ENCODE data around the gene RBM43. TPM values are rescaled to one million over a fixed set of nuclear protein-coding genes. Genes with fewer than 3 reads are reported as not detected.

RBM43 gene
- total RNA-seq, 1 donor from 2014 or later = 5.5 TPM

- TF ChIP-seq CTCF (IDR thresholded peaks at IDR 0.05; ENCODE audit: insufficient read depth, low read depth, low read length) (no peak), EZH2 (IDR thresholded peaks at IDR 0.05; ENCODE audit: insufficient read depth, low read length) (no peak)
- Histone ChIP-seq H2AFZ (ENCODE audit: low read depth, low read length) (no peak overlapping the region), H3K9ac (ENCODE audit: low read length) (no peak overlapping the region), H3K4me2 (ENCODE audit: low read length) (no peak overlapping the region), H3K4me1 (ENCODE audit: insufficient read depth, low read length) (no peaks in the 10 kb centered on the region), H3K9me3 (ENCODE audit: insufficient read depth, low read depth, low read length) (peaks cover 4% of the 10 kb centered on the region), H3K79me2 (ENCODE audit: insufficient read depth, low read length) (no peaks in the 10 kb centered on the region), H3K27ac (ENCODE audit: low read depth, low read length) (no peak overlapping the region), H4K20me1 (ENCODE audit: insufficient read depth, low read length) (no peaks in the 10 kb centered on the region), H3K27me3 (ENCODE audit: insufficient read depth, low read length) (no peaks in the 10 kb centered on the region), H3K4me3 (ENCODE audit: insufficient read depth, low read depth, low read length) (no peak overlapping the region), H3K36me3 (ENCODE audit: insufficient read depth, low read length) (no peaks in the 10 kb centered on the region)
- no peak overlapping the region for H3K4me3 Mint-ChIP-seq (ENCODE audit: unreplicated experiment)
- peaks cover 2% of the 10 kb centered on the region for H3K27me3 Mint-ChIP-seq (ENCODE audit: low read depth, unreplicated experiment)
- DNase-seq (ENCODE audit: low read depth) (no peak), FAIRE-seq (no peak)
- H3K36me3 Mint-ChIP-seq (ENCODE audit: low read depth, unreplicated experiment) = no peaks in the 10 kb centered on the region
- H3K9me3 Mint-ChIP-seq (ENCODE audit: unreplicated experiment) = peaks cover 8% of the 10 kb centered on the region
- peaks cover 1% of the 10 kb centered on the region for H3K4me1 Mint-ChIP-seq (ENCODE audit: low read depth, unreplicated experiment)
- H3K27ac Mint-ChIP-seq (ENCODE audit: unreplicated experiment) = no peak overlapping the region
Measured at GRCh38 chr2:151198645-151199044, 63.0 kb downstream of the RBM43 start.

Other genes starting within 250 kb of the RBM43 start
- gene NMI, start 27.8 kb upstream of the RBM43 start, total RNA-seq = 7.5 and 7.6 TPM in 2 replicates
- 0.75 and 1.4 TPM in 2 replicates for gene TNFAIP6, start 95.7 kb upstream of the RBM43 start, total RNA-seq
- gene RIF1, start 148.0 kb upstream of the RBM43 start, total RNA-seq = 39.1 and 39.3 TPM in 2 replicates

Measured in astrocyte (in vitro differentiated cells and primary cell).